H1 (cell line): ENCODE data around the gene CLCF1. TPM values are rescaled to one million over a fixed set of nuclear protein-coding genes. Genes with fewer than 3 reads are reported as not detected.

Experiments used
- CTCF ChIA-PET: fragments of 300-600 bp; sonication (Branson Sonifier 250); formaldehyde crosslinking; loops from one replicate; lab custom pipeline; 2021; ENCODE audit not compliant: partially characterized antibody; lab: Charles Lee
- POLR2A ChIA-PET: fragments of 300-600 bp; sonication (Branson Sonifier 250); formaldehyde crosslinking; loops from one replicate; lab custom pipeline; 2021; ENCODE audit warnings: inconsistent platforms; ENCODE audit not compliant: partially characterized antibody; lab: Charles Lee
- DNase-seq, 2 experiments: peaks; one replicate each; pipeline versions ENCODE4 v3.0.0 to v3.0.0-alpha.2; 2010 to 2022; ENCODE audit warnings: low spot score in 2 of 2, low read depth in 1 of 2, mixed read lengths in 1 of 2
- FAIRE-seq: peaks from 2 replicates; lab custom pipeline; 2011; peaks lifted over from hg19 to GRCh38; lab: Jason Lieb, UNC
- H2AFZ ChIP-seq: 2 replicates; pipeline ENCODE4 v1.8.1; 2012; ENCODE audit warnings: low read length, inconsistent platforms
- H2AK5ac ChIP-seq: 2 replicates; pipeline ENCODE4 v1.6.1; 2013; ENCODE audit warnings: low read depth, low read length
- H2BK120ac ChIP-seq: replicated peaks from 2 replicates; pipeline ENCODE3; 2013; ENCODE audit warnings: low read depth, low read length, inconsistent platforms
- H2BK12ac ChIP-seq: 2 replicates; pipeline ENCODE4 v1.6.1; 2013; ENCODE audit warnings: low read depth, low read length
- H2BK15ac ChIP-seq: 2 replicates; pipeline ENCODE4 v1.6.1; 2013; ENCODE audit warnings: low read length
- H2BK20ac ChIP-seq: 2 replicates; pipeline ENCODE4 v1.6.1; 2013; ENCODE audit warnings: low read length
- H2BK5ac ChIP-seq: 2 replicates; pipeline ENCODE4 v1.6.1; 2013; ENCODE audit warnings: low read depth, low read length
- H3K14ac ChIP-seq: 2 replicates; pipeline ENCODE4 v1.6.1; 2013; ENCODE audit warnings: inconsistent platforms; ENCODE audit not compliant: insufficient read length
- H3K18ac ChIP-seq: 2 replicates; pipeline ENCODE4 v1.6.1; 2013; ENCODE audit warnings: low read length; ENCODE audit errors: extremely low read depth
- H3K23ac ChIP-seq: 2 replicates; pipeline ENCODE4 v1.6.1; 2013; ENCODE audit warnings: inconsistent platforms; ENCODE audit not compliant: insufficient read length
- H3K23me2 ChIP-seq: 2 replicates; pipeline ENCODE4 v1.6.1; 2013; ENCODE audit warnings: low read depth, low read length
- H3K27ac ChIP-seq: 2 replicates; pipeline ENCODE4 v1.6.1; 2011; ENCODE audit warnings: low read depth, low read length, inconsistent platforms
- H3K27me3 ChIP-seq, 4 experiments: replicated peaks in 1 of 4; 1 replicate in 1 of 4; 2 replicates in 3 of 4; pipeline versions ENCODE4 v1.6.1 to v1.8.1; 2011 to 2013; ENCODE audit warnings: low read length in 3 of 4, mild to moderate bottlenecking in 3 of 4, inconsistent platforms in 2 of 4, mixed read lengths in 2 of 4, moderate library complexity in 1 of 4; ENCODE audit not compliant: control insufficient read depth in 3 of 4, insufficient read depth in 3 of 4; ENCODE audit errors: extremely low read depth in 1 of 4
- H3K36me3 ChIP-seq, 4 experiments: 2 replicates each; pipeline versions ENCODE4 v1.6.1 to v1.8.1; 2011 to 2013; ENCODE audit warnings: mild to moderate bottlenecking in 4 of 4, low read length in 3 of 4, moderate library complexity in 2 of 4, control low read depth in 1 of 4, inconsistent platforms in 1 of 4; ENCODE audit not compliant: insufficient read depth in 4 of 4, control insufficient read depth in 2 of 4
- H3K4ac ChIP-seq: replicated peaks from 2 replicates; pipeline ENCODE3; 2013; ENCODE audit warnings: low read length, low read depth, mixed read lengths, inconsistent platforms; ENCODE audit not compliant: insufficient read length
- H3K4me1 ChIP-seq, 4 experiments: replicated peaks in 1 of 4; 1 replicate in 1 of 4; 2 replicates in 3 of 4; pipeline versions ENCODE4 v1.6.1 to v1.8.1; 2011 to 2013; ENCODE audit warnings: low read length in 3 of 4, inconsistent platforms in 2 of 4, mixed read lengths in 1 of 4; ENCODE audit not compliant: insufficient read depth in 4 of 4, control insufficient read depth in 3 of 4
- H3K4me2 ChIP-seq, 2 experiments: 2 replicates each; pipeline versions ENCODE4 v1.6.1 to v1.8.1; 2011 to 2013; ENCODE audit warnings: low read depth in 2 of 2, low read length in 2 of 2, control low read depth in 1 of 2, inconsistent platforms in 1 of 2, mild to moderate bottlenecking in 1 of 2; ENCODE audit not compliant: insufficient read depth in 1 of 2
- H3K4me3 ChIP-seq, 4 experiments: fragments of 200-600, 300-600 bp in 1 of 4; sonication (generic), shearing (Covaris generic), sonication (Bioruptor Twin) in 1 of 4; 2 replicates each; pipeline versions ENCODE4 v1.5.1 to v1.8.1; 2011 to 2016; ENCODE audit warnings: low read length in 4 of 4, low read depth in 3 of 4, control low read depth in 2 of 4, inconsistent platforms in 2 of 4, mild to moderate bottlenecking in 2 of 4, mixed read lengths in 1 of 4, moderate library complexity in 1 of 4; ENCODE audit not compliant: insufficient read depth in 2 of 4; ENCODE audit errors: extremely low read depth in 1 of 4
- H3K56ac ChIP-seq: replicated peaks from 2 replicates; pipeline ENCODE3; 2013; ENCODE audit warnings: low read depth, mild to moderate bottlenecking, mixed read lengths, low read length, inconsistent platforms; ENCODE audit not compliant: insufficient read length
- H3K79me1 ChIP-seq: 2 replicates; pipeline ENCODE4 v1.6.1; 2013; ENCODE audit warnings: low read depth, low read length, control low read depth
- H3K79me2 ChIP-seq, 2 experiments: 2 replicates each; pipeline versions ENCODE4 v1.6.1 to v1.8.1; 2012 to 2013; ENCODE audit warnings: low read length in 2 of 2, mild to moderate bottlenecking in 2 of 2, inconsistent platforms in 1 of 2; ENCODE audit not compliant: insufficient read depth in 2 of 2, control insufficient read depth in 1 of 2
- H3K9ac ChIP-seq, 4 experiments: replicated peaks in 1 of 4; 1 replicate in 1 of 4; 2 replicates in 3 of 4; pipeline versions ENCODE4 v1.6.1 to v1.8.1; 2011 to 2013; ENCODE audit warnings: low read depth in 3 of 4, low read length in 3 of 4, control low read depth in 2 of 4, mild to moderate bottlenecking in 2 of 4, moderate library complexity in 2 of 4, inconsistent platforms in 1 of 4; ENCODE audit errors: extremely low read depth in 1 of 4
- H3K9me3 ChIP-seq, 2 experiments: 2 replicates each; pipeline versions ENCODE4 v1.6.1 to v1.8.1; 2012 to 2013; ENCODE audit warnings: mild to moderate bottlenecking in 2 of 2, moderate library complexity in 2 of 2, control low read depth in 1 of 2, inconsistent platforms in 1 of 2, low read depth in 1 of 2, low read length in 1 of 2, mixed read lengths in 1 of 2; ENCODE audit not compliant: insufficient read depth in 2 of 2
- H4K20me1 ChIP-seq, 2 experiments: replicated peaks in 1 of 2; 2 replicates each; pipeline versions ENCODE3 to v1.8.1; 2011 to 2013; ENCODE audit warnings: inconsistent platforms in 2 of 2, low read length in 2 of 2, mild to moderate bottlenecking in 1 of 2; ENCODE audit not compliant: insufficient read depth in 2 of 2, control insufficient read depth in 1 of 2
- H4K5ac ChIP-seq: 2 replicates; pipeline ENCODE4 v1.6.1; 2013; ENCODE audit warnings: low read length, low read depth, mixed read lengths, inconsistent platforms; ENCODE audit not compliant: insufficient read length
- H4K8ac ChIP-seq: 2 replicates; pipeline ENCODE4 v1.8.0; 2013; ENCODE audit warnings: mild to moderate bottlenecking, moderate library complexity, low read length, inconsistent platforms; ENCODE audit not compliant: insufficient read depth; ENCODE audit errors: extremely low read depth
- H4K91ac ChIP-seq: replicated peaks from 2 replicates; pipeline ENCODE3; 2013; ENCODE audit warnings: low read length, mixed read lengths, inconsistent platforms; ENCODE audit not compliant: insufficient read length
- CREB1 ChIP-seq: IDR thresholded peaks from 2 replicates; pipeline ENCODE4 v1.6.1; 2012; ENCODE audit warnings: inconsistent platforms
- GABPA ChIP-seq: IDR thresholded peaks from 2 replicates; pipeline ENCODE4 v1.6.1; 2011; ENCODE audit warnings: mild to moderate bottlenecking, low read length, moderate library complexity, borderline replicate concordance; ENCODE audit not compliant: insufficient read depth
- RAD21 ChIP-seq, 2 experiments: IDR thresholded peaks in 1 of 2; conservative IDR thresholded peaks in 1 of 2; 2 replicates each; pipeline ENCODE4 v1.6.1; 2011; ENCODE audit warnings: low read depth in 2 of 2, low read length in 2 of 2, improper control_type of control experiment in 1 of 2, inconsistent platforms in 1 of 2, mild to moderate bottlenecking in 1 of 2, moderate library complexity in 1 of 2
- TAF7 ChIP-seq: optimal IDR thresholded peaks from 2 replicates; pipeline ENCODE3; 2011; ENCODE audit warnings: low read depth, mild to moderate bottlenecking, inconsistent platforms, low read length, moderate library complexity, borderline replicate concordance
- YY1 ChIP-seq: IDR thresholded peaks from 2 replicates; pipeline ENCODE4 v1.6.1; 2011; ENCODE audit warnings: low read depth, mild to moderate bottlenecking, low read length
- WGBS, 2 experiments: shearing (Covaris generic) in 1 of 2; methylation state at CpG; one replicate each; pipeline versions ENCODE4 v1.1.6 to v1.1.7; 2013 to 2015; ENCODE audit warnings: low lambda C conversion rate in 2 of 2, mixed read lengths in 2 of 2, inconsistent platforms in 1 of 2, low coverage in 1 of 2, missing lambda C conversion rate in 1 of 2; ENCODE audit not compliant: insufficient replicate concordance in 2 of 2, insufficient coverage in 1 of 2, insufficient read length in 1 of 2; ENCODE audit errors: extremely low coverage in 1 of 2, missing lambda C conversion rate in 1 of 2; 5-methylcytosine and 5-hydroxymethylcytosine counted together
- polyA plus RNA-seq, 7 experiments: library from polyadenylated mRNA; depleted of rRNA in 3 of 7; stranded (reverse) in 5 of 7; unstranded in 2 of 7; fragments of >200 nt in 5 of 7; fragments of 200-250 nt in 2 of 7; gene quantifications; 1 replicate in 5 of 7; 2 replicates in 1 of 7; 4 replicates in 1 of 7; pipeline versions ENCODE4 v1.2.1 to v1.2.3, GENCODE V29; 2011 to 2013; ENCODE audit warnings: missing spikeins in 2 of 7, mixed read lengths in 2 of 7
- total RNA-seq: library from RNA; stranded (reverse); fragmentation: NEBNext Ultra II Directional; extraction: Animal tissue kit (Norgen Biotek cat#: 25700); gene quantifications from 2 replicates; pipeline ENCODE4 v1.2.1, GENCODE V29; 2021
- TF ChIP-seq, protein P1 (sequence below), 3 experiments: IDR thresholded peaks; 1 replicate in 2 of 3; 2 replicates in 1 of 3; pipeline versions ENCODE4 v1.5.1 to v1.6.1; 2011; ENCODE audit warnings: low read length in 3 of 3, mild to moderate bottlenecking in 3 of 3, inconsistent platforms in 2 of 3, low read depth in 1 of 3, moderate library complexity in 1 of 3; ENCODE audit not compliant: insufficient read depth in 1 of 3; ENCODE audit errors: control extremely low read depth in 1 of 3

CLCF1 gene
- total and polyA plus RNA-seq, 2 of the 8 experiments (the other 6 are each of a cell fraction or from before 2014, with no cell fraction given), result 0.32 to 1.2 TPM

DNA sequence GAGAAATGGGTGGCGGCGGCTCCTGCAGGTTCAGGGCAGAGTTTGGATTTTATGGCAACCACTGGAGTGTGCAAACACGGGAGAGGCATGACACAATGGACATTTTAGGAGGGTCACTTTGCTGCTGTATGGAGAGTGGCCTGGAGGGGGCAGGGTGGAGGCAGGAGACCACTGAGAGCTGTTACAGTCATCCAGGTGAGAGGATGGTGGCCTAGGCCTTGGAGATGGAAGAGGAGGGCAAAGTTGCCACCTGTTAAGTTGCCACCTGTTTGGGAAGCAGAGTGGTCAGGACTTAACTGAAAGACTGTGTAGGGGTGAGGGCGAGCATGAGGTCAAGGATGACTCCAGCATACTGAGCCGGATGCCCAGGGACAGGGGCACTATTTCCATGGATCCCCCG is 16.1 kb upstream of the CLCF1 start:
- no peak overlapping the region for H3K27ac ChIP-seq
- no peak overlapping the region for H4K8ac ChIP-seq
- no peak for TF ChIP-seq TAF7
- TF ChIP-seq YY1, result peak; percentile 35; the same call in 1 of the 2 replicates
- TF ChIP-seq RAD21 (IDR thresholded peaks at IDR 0.05 in 1 of 2, conservative IDR thresholded peaks at IDR 0.05 in 1 of 2; ENCODE audit: low read depth in 2 of 2, low read length in 2 of 2), result peak; percentile 64 to 75
- TF ChIP-seq, protein P1, sequence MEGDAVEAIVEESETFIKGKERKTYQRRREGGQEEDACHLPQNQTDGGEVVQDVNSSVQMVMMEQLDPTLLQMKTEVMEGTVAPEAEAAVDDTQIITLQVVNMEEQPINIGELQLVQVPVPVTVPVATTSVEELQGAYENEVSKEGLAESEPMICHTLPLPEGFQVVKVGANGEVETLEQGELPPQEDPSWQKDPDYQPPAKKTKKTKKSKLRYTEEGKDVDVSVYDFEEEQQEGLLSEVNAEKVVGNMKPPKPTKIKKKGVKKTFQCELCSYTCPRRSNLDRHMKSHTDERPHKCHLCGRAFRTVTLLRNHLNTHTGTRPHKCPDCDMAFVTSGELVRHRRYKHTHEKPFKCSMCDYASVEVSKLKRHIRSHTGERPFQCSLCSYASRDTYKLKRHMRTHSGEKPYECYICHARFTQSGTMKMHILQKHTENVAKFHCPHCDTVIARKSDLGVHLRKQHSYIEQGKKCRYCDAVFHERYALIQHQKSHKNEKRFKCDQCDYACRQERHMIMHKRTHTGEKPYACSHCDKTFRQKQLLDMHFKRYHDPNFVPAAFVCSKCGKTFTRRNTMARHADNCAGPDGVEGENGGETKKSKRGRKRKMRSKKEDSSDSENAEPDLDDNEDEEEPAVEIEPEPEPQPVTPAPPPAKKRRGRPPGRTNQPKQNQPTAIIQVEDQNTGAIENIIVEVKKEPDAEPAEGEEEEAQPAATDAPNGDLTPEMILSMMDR (IDR thresholded peaks at IDR 0.05; ENCODE audit: control extremely low read depth in 1 of 3, insufficient read depth in 1 of 3, low read depth in 1 of 3, low read length in 3 of 3), result peak; percentile 81 to 90 (median 84)
- 0 out of 2 replicates have a peak, but pooled peaks have one; percentile 41 for TF ChIP-seq CREB1
- no peak for TF ChIP-seq GABPA
- H3K27me3 ChIP-seq, result peaks cover 0 to 8% (median 3%) of the 10 kb centered on the region in 4 experiments; a peak in 3 of 7 replicates
- peaks cover 0 to 4% (median 0%) of the 10 kb centered on the region in 4 experiments; a peak in 1 of 8 replicates for H3K36me3 ChIP-seq
- no peak overlapping the region for H3K4ac ChIP-seq
- no peak overlapping the region for H2BK5ac ChIP-seq
- H3K9ac ChIP-seq, result no peak overlapping the region
- 0 out of 2 replicates have a peak, but pooled peaks cover 2% of the 10 kb centered on the region for H3K79me1 ChIP-seq
- peaks cover 13% of the 10 kb centered on the region for H3K23me2 ChIP-seq
- peak overlapping the region; percentile 75; the same call in 1 of the 2 replicates for H2BK15ac ChIP-seq
- H2BK12ac ChIP-seq, result no peak overlapping the region
- no peak overlapping the region for H2BK20ac ChIP-seq
- H3K4me3 ChIP-seq, result no peak overlapping the region
- no peaks in the 10 kb centered on the region for H3K79me2 ChIP-seq
- no peak overlapping the region for H4K5ac ChIP-seq
- no peaks in the 10 kb centered on the region for H3K9me3 ChIP-seq
- H4K20me1 ChIP-seq, result peaks cover 0 to 2% of the 10 kb centered on the region in 2 experiments
- no peak overlapping the region for H3K14ac ChIP-seq
- H2BK120ac ChIP-seq, result no peak overlapping the region
- DNase-seq, result peak in 1 of 2 experiments; percentile 92
- H2AFZ ChIP-seq, result no peak overlapping the region
- no peak overlapping the region for H3K4me2 ChIP-seq
- peak overlapping the region; percentile 43; the same call in 1 of the 2 replicates for H2AK5ac ChIP-seq
- CTCF ChIA-PET, result interaction anchor here (0.6 to 34.8 kb wide), 12 partner anchors 8 to 110 kb away, joined by 3 to 1305 read pairs (median 6); partner anchors contain the start of genes CLCF1, POLD4 and PPP1CA
- peaks cover 0 to 9% (median 7%) of the 10 kb centered on the region in 4 experiments; a peak in 4 of 7 replicates for H3K4me1 ChIP-seq
- peak; percentile 58 for FAIRE-seq
- H3K56ac ChIP-seq, result no peak overlapping the region
- H3K18ac ChIP-seq, result no peak overlapping the region
- WGBS, 2 experiments, result 65% methylated on average over 6 of the region's 6 CpGs; no CpG with 5 or more reads in 1 of the 2 experiments
- no peak overlapping the region for H4K91ac ChIP-seq
- H3K23ac ChIP-seq, result no peak overlapping the region
- POLR2A ChIA-PET, result interaction anchor here (0.7 to 1.1 kb wide), 3 partner anchors 22 to 189 kb away, joined by 3 read pairs; no protein-coding TSS in a partner anchor
